GM13977 (cell line): Measurements from ENCODE around the gene IGSF11.

Source experiments
- DNase-seq: peaks from one replicate; pipeline ENCODE4 v3.0.0; 2012; ENCODE audit warnings: low spot score
- CTCF ChIP-seq: IDR thresholded peaks from 2 replicates; pipeline ENCODE4 v1.5.1; 2012; ENCODE audit warnings: mild to moderate bottlenecking, control low read depth; ENCODE audit not compliant: insufficient read depth; ENCODE audit errors: extremely low read depth, missing control alignments
- in situ Hi-C: fragments of 300-500 bp; cut with MboI; formaldehyde crosslinking; loops from one replicate; pipeline ENCODE4 v1.12.0; 2022; ENCODE audit warnings: low sequenced_read_pairs, low pct_unique_long_range_greater_than_20kb, mixed read lengths, inconsistent platforms; ENCODE audit not compliant: unreplicated experiment

IGSF11 gene

GRCh38 chr3:119018690-119019463 is 15.8 kb downstream of the IGSF11 start:
- in situ Hi-C loops = no loop called here
- no peak for TF ChIP-seq CTCF
- no peak for DNase-seq

DNA sequence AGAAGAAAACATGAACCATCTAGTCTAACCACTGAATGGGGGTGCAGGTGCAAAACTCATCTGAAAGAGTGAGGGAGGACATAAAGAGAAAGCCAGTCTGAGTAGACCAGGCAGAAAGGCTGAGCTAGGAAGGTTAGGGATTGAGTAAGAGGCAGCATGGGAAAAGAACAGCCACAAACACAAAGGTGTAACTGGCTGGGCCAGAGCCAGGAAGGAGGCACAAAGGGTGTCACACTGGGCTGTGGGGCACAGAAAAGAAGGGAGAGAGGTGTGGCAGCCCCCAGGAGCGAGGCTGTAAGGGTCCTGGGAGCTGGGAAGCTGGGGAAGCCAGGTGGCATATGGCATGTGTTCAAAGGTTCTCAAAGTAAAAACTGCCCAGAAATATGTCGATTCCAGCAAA is 18.7 kb downstream of the IGSF11 start:
- DNase-seq = no peak
- in situ Hi-C loops = no loop called here
- no peak for TF ChIP-seq CTCF

DNA sequence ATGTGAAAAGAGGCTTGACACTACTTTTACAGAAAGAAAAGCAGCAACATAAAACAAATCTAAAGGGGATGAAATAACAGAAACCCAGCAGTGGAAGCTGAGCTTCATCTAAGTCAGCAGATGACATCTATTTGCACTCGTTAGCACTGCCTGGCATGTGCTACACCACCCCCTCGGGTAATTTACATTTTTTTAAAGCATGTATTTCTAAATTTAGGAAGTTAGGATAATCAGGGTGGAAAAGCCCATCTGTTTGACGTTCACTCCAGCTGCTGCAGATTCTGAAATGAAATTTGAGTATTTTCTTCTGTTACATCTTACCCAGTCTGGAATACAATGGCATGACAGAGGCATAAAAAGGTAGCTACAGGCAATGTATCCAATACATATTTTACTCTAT is 20.7 kb downstream of the IGSF11 start:
- TF ChIP-seq CTCF = no peak
- no peak for DNase-seq
- in situ Hi-C loops = no loop called here

DNA sequence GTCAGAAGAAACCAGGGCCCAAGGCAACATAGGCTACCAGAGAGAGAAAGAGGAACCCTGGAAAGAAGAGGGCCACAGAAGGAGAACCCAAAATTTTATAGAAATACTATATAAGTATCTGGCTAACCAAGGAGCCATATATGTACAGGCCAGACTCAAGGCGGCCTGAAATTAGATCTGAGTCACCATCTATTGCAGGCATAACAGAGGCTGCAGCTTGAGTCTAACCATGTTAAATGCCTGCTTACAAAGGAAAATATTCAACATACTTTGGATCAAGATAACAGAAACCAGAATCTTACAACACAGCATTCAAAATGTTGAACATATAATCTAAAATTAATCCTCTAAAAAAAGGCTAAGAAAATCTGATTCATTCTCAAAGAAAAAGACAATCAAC is 23.1 kb downstream of the IGSF11 start:
- no peak for TF ChIP-seq CTCF
- no peak for DNase-seq
- in situ Hi-C loops = no loop called here

- in situ Hi-C loops = no loop called here
- TF ChIP-seq CTCF = no peak
- no peak for DNase-seq
These were observed 37.5 kb downstream of the IGSF11 start for GRCh38 chr3:118997190-118997589.

DNA sequence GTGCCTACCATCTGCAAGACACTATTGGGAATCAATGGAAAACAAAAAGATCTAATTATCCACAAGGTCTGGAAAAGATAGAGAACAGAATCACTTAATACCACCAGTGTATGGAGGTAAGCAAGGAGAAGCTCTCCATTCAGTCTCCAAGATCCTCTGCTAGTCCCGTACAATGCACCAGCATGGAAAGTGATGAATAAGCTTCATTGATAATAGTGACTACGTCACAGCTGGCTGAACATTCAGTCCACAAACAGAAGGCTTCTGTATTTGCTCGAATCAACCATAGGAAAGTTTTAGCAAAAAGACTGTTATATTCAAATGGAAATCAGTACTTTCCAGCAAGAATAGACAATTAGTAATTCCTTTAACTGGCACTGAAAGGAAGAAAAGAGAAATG is 42.9 kb downstream of the IGSF11 start:
- in situ Hi-C loops = no loop called here
- no peak for TF ChIP-seq CTCF
- DNase-seq = no peak
